ENCODE measurements around the gene CDK13.

DNA sequence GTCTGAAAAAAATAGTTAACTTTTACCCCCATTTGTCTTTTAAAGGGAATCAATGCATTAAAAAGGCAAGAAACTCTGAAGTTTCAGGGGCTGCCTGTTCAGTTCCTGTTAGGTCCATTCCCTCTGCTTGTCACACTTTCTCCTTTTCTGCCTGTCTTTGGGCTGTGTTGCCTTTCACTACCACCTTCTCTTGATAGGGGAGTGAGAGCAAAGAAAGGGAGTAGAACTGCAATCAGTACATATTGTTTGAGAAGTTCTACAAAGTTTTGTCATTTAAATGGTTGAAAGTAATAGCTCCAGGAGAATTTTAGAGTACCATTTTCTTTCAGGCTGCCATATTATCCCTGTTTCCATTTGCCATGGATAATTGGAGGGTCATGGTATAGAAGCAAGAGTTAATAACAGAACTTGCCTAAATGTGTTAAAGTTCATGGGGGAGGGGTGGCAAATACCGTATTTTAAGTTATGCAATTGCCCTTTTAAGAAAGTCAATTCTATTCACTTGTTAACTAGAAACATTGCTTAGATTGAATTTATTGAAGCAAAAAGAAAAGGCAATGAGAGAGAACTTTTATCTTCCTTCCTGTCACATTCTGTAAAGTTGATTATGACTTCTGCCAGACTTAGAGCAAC, 145.8 kb downstream of the CDK13 start:
- TF ChIP-seq, protein P1, sequence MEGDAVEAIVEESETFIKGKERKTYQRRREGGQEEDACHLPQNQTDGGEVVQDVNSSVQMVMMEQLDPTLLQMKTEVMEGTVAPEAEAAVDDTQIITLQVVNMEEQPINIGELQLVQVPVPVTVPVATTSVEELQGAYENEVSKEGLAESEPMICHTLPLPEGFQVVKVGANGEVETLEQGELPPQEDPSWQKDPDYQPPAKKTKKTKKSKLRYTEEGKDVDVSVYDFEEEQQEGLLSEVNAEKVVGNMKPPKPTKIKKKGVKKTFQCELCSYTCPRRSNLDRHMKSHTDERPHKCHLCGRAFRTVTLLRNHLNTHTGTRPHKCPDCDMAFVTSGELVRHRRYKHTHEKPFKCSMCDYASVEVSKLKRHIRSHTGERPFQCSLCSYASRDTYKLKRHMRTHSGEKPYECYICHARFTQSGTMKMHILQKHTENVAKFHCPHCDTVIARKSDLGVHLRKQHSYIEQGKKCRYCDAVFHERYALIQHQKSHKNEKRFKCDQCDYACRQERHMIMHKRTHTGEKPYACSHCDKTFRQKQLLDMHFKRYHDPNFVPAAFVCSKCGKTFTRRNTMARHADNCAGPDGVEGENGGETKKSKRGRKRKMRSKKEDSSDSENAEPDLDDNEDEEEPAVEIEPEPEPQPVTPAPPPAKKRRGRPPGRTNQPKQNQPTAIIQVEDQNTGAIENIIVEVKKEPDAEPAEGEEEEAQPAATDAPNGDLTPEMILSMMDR (IDR thresholded peaks at IDR 0.05), result no peak
- TF ChIP-seq POLR2A (IDR thresholded peaks at IDR 0.05; ENCODE audit: low read depth) (no peak), EP300 (IDR thresholded peaks at IDR 0.05) (no peak)
